NCI-H2107 treated with DMSO at 0.1 percent for 48 hours (cell line): ENCODE data around the gene DUSP11.
"Not testable (repeated sequence)": the region's sequence is repeated elsewhere in the genome, so short reads cannot be mapped to it uniquely, and the experiment has no call there.

ENCODE experiments used
- DNase-seq: peaks from one replicate; lab custom pipeline; 2025; ENCODE audit not compliant: unreplicated experiment; lab: John Stamatoyannopoulos, UW

Gene DUSP11

GRCh38 chr2:73779467-73780236 is at the start of gene DUSP11:
Gene DUSP11, minus strand, starts transcription at chr2:73780103. Its CDS starts 129 bp downstream, at chr2:73779974.
- DNase-seq, result peak; percentile 74

GRCh38 chr2:73828818-73829570 is 49.1 kb upstream of the DUSP11 start, which contains the start of gene STAMBP:
Gene STAMBP, plus strand, starts transcription at chr2:73828961. Its CDS starts 1,896 bp downstream, at chr2:73830857.
- DNase-seq, result peak; percentile 93

- no peak for DNase-seq
Measured at GRCh38 chr2:73828389-73828817, 48.5 kb upstream of the DUSP11 start.

- DNase-seq, result no peak
Measured at GRCh38 chr2:73827660-73828388, 47.9 kb upstream of the DUSP11 start.

GRCh38 chr2:73827018-73827417 is 47.1 kb upstream of the DUSP11 start:
- peak; percentile 51 for DNase-seq

GRCh38 chr2:73825408-73825807 is 45.5 kb upstream of the DUSP11 start:
- DNase-seq, result no peak

GRCh38 chr2:73823916-73824523 is 44.1 kb upstream of the DUSP11 start:
- peak; percentile 53 for DNase-seq

GRCh38 chr2:73823416-73823815 is 43.5 kb upstream of the DUSP11 start:
- DNase-seq, result no peak

GRCh38 chr2:73822991-73823390 is 43.1 kb upstream of the DUSP11 start:
- DNase-seq, result no peak

GRCh38 chr2:73822276-73822675 is 42.4 kb upstream of the DUSP11 start:
- no peak for DNase-seq

- no peak for DNase-seq
Measured at GRCh38 chr2:73821669-73822068, 41.8 kb upstream of the DUSP11 start.

- no peak for DNase-seq
Measured at GRCh38 chr2:73821227-73821626, 41.3 kb upstream of the DUSP11 start.

GRCh38 chr2:73818296-73818695 is 38.4 kb upstream of the DUSP11 start:
- DNase-seq, result no peak

GRCh38 chr2:73812635-73813034 is 32.7 kb upstream of the DUSP11 start:
- no peak for DNase-seq

GRCh38 chr2:73811878-73812277 is 32.0 kb upstream of the DUSP11 start:
- no peak for DNase-seq

GRCh38 chr2:73783883-73784282 is 4.0 kb upstream of the DUSP11 start, which contains the start of gene C2orf78:
Gene C2orf78, plus strand, starts transcription at chr2:73784183. Its CDS starts 127 bp downstream, at chr2:73784310.
- not testable (repeated sequence) for DNase-seq

- not testable (repeated sequence) for DNase-seq
Measured at GRCh38 chr2:73783402-73783801, 3.5 kb upstream of the DUSP11 start.

- no peak for DNase-seq
Measured at GRCh38 chr2:73780237-73780582, 307 bp upstream of the DUSP11 start.

GRCh38 chr2:73778867-73779466 is 936 bp downstream of the DUSP11 start:
- not testable (repeated sequence) for DNase-seq

- DNase-seq, result no peak
Measured at GRCh38 chr2:73776869-73777519, 2.9 kb downstream of the DUSP11 start.
